KMS-11 (cell line): ENCODE measurements around the gene FLNB.

Experiments
- H2AFZ ChIP-seq: fragments of 200-600 bp; sonication (generic); 2 replicates; pipeline ENCODE4 v1.6.1; 2016; ENCODE audit warnings: antibody characterized with exemption, mixed run types, low read depth
- H3K27ac ChIP-seq: fragments of 200-600 bp; sonication (generic); 2 replicates; pipeline ENCODE4 v1.6.1; 2016; ENCODE audit warnings: mild to moderate bottlenecking, mixed run types
- H3K27me3 ChIP-seq: fragments of 200-600 bp; sonication (generic); 2 replicates; pipeline ENCODE4 v1.6.1; 2017; ENCODE audit warnings: mild to moderate bottlenecking, low read depth, mixed run types, moderate library complexity; ENCODE audit not compliant: insufficient read depth
- H3K36me3 ChIP-seq: fragments of 200-600 bp; sonication (generic); 2 replicates; pipeline ENCODE4 v1.6.1; 2017; ENCODE audit warnings: mild to moderate bottlenecking, mixed run types; ENCODE audit not compliant: insufficient read depth
- H3K4me1 ChIP-seq: fragments of 200-600 bp; sonication (generic); 2 replicates; pipeline ENCODE4 v1.6.1; 2016; ENCODE audit warnings: mild to moderate bottlenecking, low read depth, mixed run types; ENCODE audit not compliant: poor library complexity, severe bottlenecking
- H3K4me2 ChIP-seq: fragments of 200-600 bp; sonication (generic); 2 replicates; pipeline ENCODE4 v1.7.0; 2016; ENCODE audit warnings: mild to moderate bottlenecking, mixed run types
- H3K4me3 ChIP-seq: fragments of 200-600 bp; sonication (generic); IDR thresholded peaks from 2 replicates; pipeline ENCODE4 v1.6.1; 2017; ENCODE audit warnings: low read depth, low read length, mixed read lengths; ENCODE audit not compliant: insufficient read depth
- H3K79me2 ChIP-seq: fragments of 200-600 bp; sonication (generic); 2 replicates; pipeline ENCODE4 v1.6.1; 2016; ENCODE audit warnings: low read depth, mixed run types; ENCODE audit not compliant: insufficient read depth
- H3K9ac ChIP-seq: fragments of 200-600 bp; sonication (generic); 2 replicates; pipeline ENCODE4 v1.6.1; 2016; ENCODE audit warnings: mild to moderate bottlenecking, mixed run types
- H4K20me1 ChIP-seq: fragments of 200-600 bp; sonication (generic); 2 replicates; pipeline ENCODE4 v1.6.1; 2016; ENCODE audit warnings: mild to moderate bottlenecking, mixed run types; ENCODE audit not compliant: insufficient read depth
- CTCF ChIP-seq: fragments of 200-600 bp; sonication (generic); conservative IDR thresholded peaks from 2 replicates; pipeline ENCODE4 v1.6.1; 2017; ENCODE audit warnings: low read depth, mild to moderate bottlenecking, antibody characterized with exemption, low read length, moderate library complexity, mixed read lengths

FLNB gene

DNA sequence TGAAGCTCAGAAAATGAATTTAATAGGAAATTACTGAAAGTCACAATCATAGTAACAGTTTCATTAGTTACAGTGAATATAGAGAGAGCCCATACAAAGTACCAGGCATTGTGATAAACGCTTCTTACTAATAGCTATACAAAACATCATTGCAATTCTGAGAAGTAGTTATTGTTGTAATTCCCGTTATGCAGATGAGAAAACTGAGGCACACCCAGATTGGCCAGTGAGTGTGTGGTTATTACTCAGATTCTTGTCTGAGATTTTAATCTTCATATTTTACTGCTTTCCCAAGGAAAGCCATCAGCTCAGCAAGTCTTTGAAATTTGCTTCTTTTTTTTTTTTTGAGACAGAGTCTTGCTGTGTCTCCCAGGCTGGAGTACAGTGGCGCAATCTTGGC lies 14.3 kb downstream of the FLNB start:
- no peak overlapping the region for H3K4me2 ChIP-seq
- TF ChIP-seq CTCF, result no peak
- no peaks in the 10 kb centered on the region for H4K20me1 ChIP-seq
- H3K27ac ChIP-seq, result no peak overlapping the region
- no peak overlapping the region for H3K9ac ChIP-seq
- H2AFZ ChIP-seq, result no peak overlapping the region
- H3K79me2 ChIP-seq, result no peaks in the 10 kb centered on the region
- H3K4me3 ChIP-seq, result no peak overlapping the region
- no peaks in the 10 kb centered on the region for H3K27me3 ChIP-seq
- no peaks in the 10 kb centered on the region for H3K36me3 ChIP-seq
- H3K4me1 ChIP-seq, result peaks cover 11% of the 10 kb centered on the region

DNA sequence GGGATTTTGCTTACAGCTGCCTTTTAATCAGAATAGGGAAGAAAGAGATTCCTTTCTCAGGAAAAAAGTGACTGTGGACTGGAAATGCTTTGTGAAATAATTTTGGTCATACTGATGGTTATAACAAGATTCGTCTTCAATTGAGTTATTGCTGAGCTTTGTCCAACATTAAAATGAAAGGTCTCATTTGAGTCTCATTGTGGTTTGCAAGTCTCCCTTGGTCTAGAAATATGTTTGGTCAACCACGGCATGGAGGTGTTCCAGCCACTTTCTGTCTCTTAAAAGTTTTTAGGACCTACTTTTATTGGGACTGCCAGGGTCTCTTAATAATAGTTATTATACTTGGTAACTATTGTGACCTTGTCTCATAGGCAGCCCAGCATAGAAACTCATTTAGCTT lies 15.3 kb downstream of the FLNB start:
- no peak for TF ChIP-seq CTCF
- H3K79me2 ChIP-seq, result no peaks in the 10 kb centered on the region
- no peaks in the 10 kb centered on the region for H3K36me3 ChIP-seq
- H3K4me3 ChIP-seq, result no peak overlapping the region
- H3K4me1 ChIP-seq, result peaks cover 11% of the 10 kb centered on the region
- H3K27me3 ChIP-seq, result no peaks in the 10 kb centered on the region
- no peak overlapping the region for H2AFZ ChIP-seq
- H3K9ac ChIP-seq, result no peak overlapping the region
- H3K27ac ChIP-seq, result no peak overlapping the region
- H3K4me2 ChIP-seq, result no peak overlapping the region
- H4K20me1 ChIP-seq, result no peaks in the 10 kb centered on the region

DNA sequence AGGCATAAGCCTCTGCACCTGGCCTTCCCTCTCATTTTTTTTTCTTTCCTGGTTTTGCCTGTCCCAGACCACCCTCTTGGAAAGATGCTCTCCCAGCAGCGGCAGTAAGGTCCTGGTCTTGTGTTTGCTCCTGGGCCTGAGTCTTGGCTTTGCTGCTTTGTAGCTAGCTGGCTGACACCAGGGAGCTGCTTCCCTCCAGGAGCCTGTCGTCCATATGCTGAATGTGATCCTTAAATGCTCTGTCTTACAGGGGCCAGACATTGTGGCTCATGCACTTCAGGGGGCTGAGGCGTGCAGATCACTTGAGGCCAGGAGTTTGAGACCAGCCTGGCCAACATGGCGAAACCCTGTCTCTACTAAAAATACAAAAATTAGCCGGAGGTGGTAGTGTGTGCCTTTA lies 17.2 kb downstream of the FLNB start:
- Histone ChIP-seq H3K9ac (no peak overlapping the region), H3K4me2 (no peak overlapping the region), H4K20me1 (no peaks in the 10 kb centered on the region), H3K4me3 (no peak overlapping the region), H3K79me2 (no peaks in the 10 kb centered on the region), H3K27ac (no peak overlapping the region), H3K4me1 (peaks cover 11% of the 10 kb centered on the region), H3K36me3 (no peaks in the 10 kb centered on the region), H3K27me3 (no peaks in the 10 kb centered on the region), H2AFZ (no peak overlapping the region)
- no peak for TF ChIP-seq CTCF

GRCh38 chr3:58025837-58026569 lies 17.8 kb downstream of the FLNB start:
- Histone ChIP-seq H3K9ac (no peak overlapping the region), H3K4me2 (no peak overlapping the region), H3K36me3 (no peaks in the 10 kb centered on the region), H2AFZ (no peak overlapping the region), H3K4me3 (no peak overlapping the region), H3K27me3 (no peaks in the 10 kb centered on the region), H3K27ac (no peak overlapping the region), H3K79me2 (no peaks in the 10 kb centered on the region), H4K20me1 (no peaks in the 10 kb centered on the region), H3K4me1 (peaks cover 11% of the 10 kb centered on the region)
- TF ChIP-seq CTCF, result no peak
